K562 (cell line): ENCODE measurements around the gene RNU11. TPM values are rescaled to one million over a fixed set of nuclear protein-coding genes. Genes with fewer than 3 reads are reported as not detected.
A peak's percentile ranks its signal among the peaks of the same experiment; 100 is the strongest.

Source experiments
- ETS2 ChIP-seq: IDR thresholded peaks from 2 replicates; pipeline ENCODE4 v1.6.1; 2016; ENCODE audit warnings: borderline replicate concordance, missing genetic modification characterization, mild to moderate bottlenecking, moderate library complexity, missing compliant biosample characterization; ENCODE audit not compliant: poor library complexity, severe bottlenecking
- KLF16 ChIP-seq: IDR thresholded peaks from 2 replicates; pipeline ENCODE4 v1.6.1; 2016; ENCODE audit warnings: antibody characterized with exemption
- MCM5 ChIP-seq: fragments of 450-650 bp; IDR thresholded peaks from 2 replicates; pipeline ENCODE4 v1.6.1; 2016; ENCODE audit warnings: low read depth
- NRF1 ChIP-seq, 2 experiments: fragments of 450-650 bp; IDR thresholded peaks in 1 of 2; conservative IDR thresholded peaks in 1 of 2; 2 replicates each; pipeline ENCODE4 v1.6.1; 2014; ENCODE audit warnings: mild to moderate bottlenecking in 2 of 2
- OTX1 ChIP-seq: fragments of 450-650 bp; formaldehyde crosslinking; IDR thresholded peaks from 2 replicates; pipeline ENCODE4 v1.4.0; 2022; ENCODE audit warnings: mild to moderate bottlenecking
- POLR2H ChIP-seq: IDR thresholded peaks from 2 replicates; pipeline ENCODE4 v1.6.1; 2016; ENCODE audit warnings: missing genetic modification characterization, low read depth, mild to moderate bottlenecking, control low read depth, missing compliant biosample characterization, moderate library complexity
- RAD51 ChIP-seq: fragments of 450-650 bp; IDR thresholded peaks from 2 replicates; pipeline ENCODE4 v1.7.1; 2016; ENCODE audit warnings: low read depth, mild to moderate bottlenecking, borderline replicate concordance
- RBBP5 ChIP-seq: fragments of 200-600 bp; sonication (generic); IDR thresholded peaks from 2 replicates; pipeline ENCODE4 v1.6.1; 2012; ENCODE audit warnings: borderline replicate concordance, mild to moderate bottlenecking, low read length, control low read depth, inconsistent platforms; ENCODE audit not compliant: insufficient read depth, poor library complexity, severe bottlenecking
- ZNF561 ChIP-seq: fragments of 450-650 bp; formaldehyde crosslinking; conservative IDR thresholded peaks from 2 replicates; pipeline ENCODE4 v1.4.0; 2020; ENCODE audit warnings: mild to moderate bottlenecking, moderate library complexity
- polyA plus RNA-seq, 8 experiments: library from polyadenylated mRNA; depleted of rRNA in 4 of 8; stranded (reverse) in 5 of 8; unstranded in 3 of 8; fragments of >200 nt; fragmentation: Nextera tagmentation in 2 of 8; fragmentation: Illumina TruSeq in 1 of 8; extraction: Ambion mirVana in 2 of 8; extraction: Trizol in 1 of 8; gene quantifications; 2 replicates each; pipeline versions ENCODE4 v1.2.1 to v1.2.3, GENCODE V29; 2011 to 2014; ENCODE audit warnings: inconsistent platforms in 1 of 8, missing spikeins in 1 of 8
- total RNA-seq, 7 experiments: library from RNA; depleted of rRNA in 6 of 7; stranded (reverse); fragments of >200 nt in 6 of 7; fragmentation: Illumina TruSeq in 2 of 7; extraction: Trizol in 2 of 7; gene quantifications; 2 replicates each; pipeline versions ENCODE4 v1.2.1 to v1.2.3, GENCODE V29; 2011 to 2021; ENCODE audit warnings: low replicate concordance in 1 of 7
- TF ChIP-seq, protein P1 (sequence below): fragments of 450-650 bp; IDR thresholded peaks from 2 replicates; pipeline ENCODE4 v1.6.1; 2016; ENCODE audit warnings: mild to moderate bottlenecking, moderate library complexity
- TF ChIP-seq, protein P2 (sequence below): sonication (generic); formaldehyde crosslinking; IDR thresholded peaks from 2 replicates; pipeline ENCODE4 v1.8.1; 2023; ENCODE audit warnings: mild to moderate bottlenecking, missing genetic modification reagents
- TF ChIP-seq, protein P3 (sequence below): sonication (generic); formaldehyde crosslinking; IDR thresholded peaks from 2 replicates; pipeline ENCODE4 v1.8.1; 2023; ENCODE audit warnings: mild to moderate bottlenecking, missing genetic modification reagents

RNU11 gene
- total and polyA plus RNA-seq, 9 of the 15 experiments (the other 6 are each of a cell fraction or from before 2014, with no cell fraction given): not detected

DNA sequence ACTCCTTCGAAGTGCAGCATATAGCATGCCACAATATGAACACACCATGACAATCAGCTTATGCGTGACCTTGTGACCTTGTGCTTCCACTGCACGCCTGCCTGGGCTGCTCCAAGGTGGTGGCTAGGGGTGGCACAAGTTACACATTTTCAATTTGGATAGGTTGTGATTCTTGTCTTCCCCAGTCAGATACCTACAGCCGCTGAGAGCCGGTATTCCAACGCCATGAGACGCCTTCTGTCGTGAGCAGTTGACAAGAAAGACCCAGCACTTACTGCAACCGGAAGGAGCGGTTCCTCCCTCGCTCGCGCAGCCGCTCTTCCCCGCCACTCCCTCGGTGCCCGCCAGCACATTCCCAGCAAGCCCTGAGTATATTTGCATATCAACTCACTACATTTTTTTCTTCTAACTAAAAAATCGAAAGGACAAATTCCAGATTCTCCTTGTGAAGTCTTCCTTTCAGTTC, 359 bp upstream of the RNU11 start (continued):
- TF ChIP-seq, protein P1, sequence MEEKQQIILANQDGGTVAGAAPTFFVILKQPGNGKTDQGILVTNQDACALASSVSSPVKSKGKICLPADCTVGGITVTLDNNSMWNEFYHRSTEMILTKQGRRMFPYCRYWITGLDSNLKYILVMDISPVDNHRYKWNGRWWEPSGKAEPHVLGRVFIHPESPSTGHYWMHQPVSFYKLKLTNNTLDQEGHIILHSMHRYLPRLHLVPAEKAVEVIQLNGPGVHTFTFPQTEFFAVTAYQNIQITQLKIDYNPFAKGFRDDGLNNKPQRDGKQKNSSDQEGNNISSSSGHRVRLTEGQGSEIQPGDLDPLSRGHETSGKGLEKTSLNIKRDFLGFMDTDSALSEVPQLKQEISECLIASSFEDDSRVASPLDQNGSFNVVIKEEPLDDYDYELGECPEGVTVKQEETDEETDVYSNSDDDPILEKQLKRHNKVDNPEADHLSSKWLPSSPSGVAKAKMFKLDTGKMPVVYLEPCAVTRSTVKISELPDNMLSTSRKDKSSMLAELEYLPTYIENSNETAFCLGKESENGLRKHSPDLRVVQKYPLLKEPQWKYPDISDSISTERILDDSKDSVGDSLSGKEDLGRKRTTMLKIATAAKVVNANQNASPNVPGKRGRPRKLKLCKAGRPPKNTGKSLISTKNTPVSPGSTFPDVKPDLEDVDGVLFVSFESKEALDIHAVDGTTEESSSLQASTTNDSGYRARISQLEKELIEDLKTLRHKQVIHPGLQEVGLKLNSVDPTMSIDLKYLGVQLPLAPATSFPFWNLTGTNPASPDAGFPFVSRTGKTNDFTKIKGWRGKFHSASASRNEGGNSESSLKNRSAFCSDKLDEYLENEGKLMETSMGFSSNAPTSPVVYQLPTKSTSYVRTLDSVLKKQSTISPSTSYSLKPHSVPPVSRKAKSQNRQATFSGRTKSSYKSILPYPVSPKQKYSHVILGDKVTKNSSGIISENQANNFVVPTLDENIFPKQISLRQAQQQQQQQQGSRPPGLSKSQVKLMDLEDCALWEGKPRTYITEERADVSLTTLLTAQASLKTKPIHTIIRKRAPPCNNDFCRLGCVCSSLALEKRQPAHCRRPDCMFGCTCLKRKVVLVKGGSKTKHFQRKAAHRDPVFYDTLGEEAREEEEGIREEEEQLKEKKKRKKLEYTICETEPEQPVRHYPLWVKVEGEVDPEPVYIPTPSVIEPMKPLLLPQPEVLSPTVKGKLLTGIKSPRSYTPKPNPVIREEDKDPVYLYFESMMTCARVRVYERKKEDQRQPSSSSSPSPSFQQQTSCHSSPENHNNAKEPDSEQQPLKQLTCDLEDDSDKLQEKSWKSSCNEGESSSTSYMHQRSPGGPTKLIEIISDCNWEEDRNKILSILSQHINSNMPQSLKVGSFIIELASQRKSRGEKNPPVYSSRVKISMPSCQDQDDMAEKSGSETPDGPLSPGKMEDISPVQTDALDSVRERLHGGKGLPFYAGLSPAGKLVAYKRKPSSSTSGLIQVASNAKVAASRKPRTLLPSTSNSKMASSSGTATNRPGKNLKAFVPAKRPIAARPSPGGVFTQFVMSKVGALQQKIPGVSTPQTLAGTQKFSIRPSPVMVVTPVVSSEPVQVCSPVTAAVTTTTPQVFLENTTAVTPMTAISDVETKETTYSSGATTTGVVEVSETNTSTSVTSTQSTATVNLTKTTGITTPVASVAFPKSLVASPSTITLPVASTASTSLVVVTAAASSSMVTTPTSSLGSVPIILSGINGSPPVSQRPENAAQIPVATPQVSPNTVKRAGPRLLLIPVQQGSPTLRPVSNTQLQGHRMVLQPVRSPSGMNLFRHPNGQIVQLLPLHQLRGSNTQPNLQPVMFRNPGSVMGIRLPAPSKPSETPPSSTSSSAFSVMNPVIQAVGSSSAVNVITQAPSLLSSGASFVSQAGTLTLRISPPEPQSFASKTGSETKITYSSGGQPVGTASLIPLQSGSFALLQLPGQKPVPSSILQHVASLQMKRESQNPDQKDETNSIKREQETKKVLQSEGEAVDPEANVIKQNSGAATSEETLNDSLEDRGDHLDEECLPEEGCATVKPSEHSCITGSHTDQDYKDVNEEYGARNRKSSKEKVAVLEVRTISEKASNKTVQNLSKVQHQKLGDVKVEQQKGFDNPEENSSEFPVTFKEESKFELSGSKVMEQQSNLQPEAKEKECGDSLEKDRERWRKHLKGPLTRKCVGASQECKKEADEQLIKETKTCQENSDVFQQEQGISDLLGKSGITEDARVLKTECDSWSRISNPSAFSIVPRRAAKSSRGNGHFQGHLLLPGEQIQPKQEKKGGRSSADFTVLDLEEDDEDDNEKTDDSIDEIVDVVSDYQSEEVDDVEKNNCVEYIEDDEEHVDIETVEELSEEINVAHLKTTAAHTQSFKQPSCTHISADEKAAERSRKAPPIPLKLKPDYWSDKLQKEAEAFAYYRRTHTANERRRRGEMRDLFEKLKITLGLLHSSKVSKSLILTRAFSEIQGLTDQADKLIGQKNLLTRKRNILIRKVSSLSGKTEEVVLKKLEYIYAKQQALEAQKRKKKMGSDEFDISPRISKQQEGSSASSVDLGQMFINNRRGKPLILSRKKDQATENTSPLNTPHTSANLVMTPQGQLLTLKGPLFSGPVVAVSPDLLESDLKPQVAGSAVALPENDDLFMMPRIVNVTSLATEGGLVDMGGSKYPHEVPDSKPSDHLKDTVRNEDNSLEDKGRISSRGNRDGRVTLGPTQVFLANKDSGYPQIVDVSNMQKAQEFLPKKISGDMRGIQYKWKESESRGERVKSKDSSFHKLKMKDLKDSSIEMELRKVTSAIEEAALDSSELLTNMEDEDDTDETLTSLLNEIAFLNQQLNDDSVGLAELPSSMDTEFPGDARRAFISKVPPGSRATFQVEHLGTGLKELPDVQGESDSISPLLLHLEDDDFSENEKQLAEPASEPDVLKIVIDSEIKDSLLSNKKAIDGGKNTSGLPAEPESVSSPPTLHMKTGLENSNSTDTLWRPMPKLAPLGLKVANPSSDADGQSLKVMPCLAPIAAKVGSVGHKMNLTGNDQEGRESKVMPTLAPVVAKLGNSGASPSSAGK: peak; percentile 99
- TF ChIP-seq, protein P2, sequence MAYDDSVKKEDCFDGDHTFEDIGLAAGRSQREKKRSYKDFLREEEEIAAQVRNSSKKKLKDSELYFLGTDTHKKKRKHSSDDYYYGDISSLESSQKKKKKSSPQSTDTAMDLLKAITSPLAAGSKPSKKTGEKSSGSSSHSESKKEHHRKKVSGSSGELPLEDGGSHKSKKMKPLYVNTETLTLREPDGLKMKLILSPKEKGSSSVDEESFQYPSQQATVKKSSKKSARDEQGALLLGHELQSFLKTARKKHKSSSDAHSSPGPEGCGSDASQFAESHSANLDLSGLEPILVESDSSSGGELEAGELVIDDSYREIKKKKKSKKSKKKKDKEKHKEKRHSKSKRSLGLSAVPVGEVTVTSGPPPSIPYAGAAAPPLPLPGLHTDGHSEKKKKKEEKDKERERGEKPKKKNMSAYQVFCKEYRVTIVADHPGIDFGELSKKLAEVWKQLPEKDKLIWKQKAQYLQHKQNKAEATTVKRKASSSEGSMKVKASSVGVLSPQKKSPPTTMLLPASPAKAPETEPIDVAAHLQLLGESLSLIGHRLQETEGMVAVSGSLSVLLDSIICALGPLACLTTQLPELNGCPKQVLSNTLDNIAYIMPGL (CRISPR knock-in tag): no peak
- TF ChIP-seq RBBP5: peak; percentile 64
- no peak for TF ChIP-seq ZNF561
- peak; percentile 95 for TF ChIP-seq NRF1 (conservative IDR thresholded peaks at IDR 0.05 in 1 of 2, IDR thresholded peaks at IDR 0.05 in 1 of 2)
- no peak for TF ChIP-seq ETS2 (tag)
- TF ChIP-seq RAD51: no peak
- TF ChIP-seq KLF16: no peak
- no peak for TF ChIP-seq OTX1 (CRISPR knock-in tag)
- TF ChIP-seq MCM5: no peak
- TF ChIP-seq, protein P3, sequence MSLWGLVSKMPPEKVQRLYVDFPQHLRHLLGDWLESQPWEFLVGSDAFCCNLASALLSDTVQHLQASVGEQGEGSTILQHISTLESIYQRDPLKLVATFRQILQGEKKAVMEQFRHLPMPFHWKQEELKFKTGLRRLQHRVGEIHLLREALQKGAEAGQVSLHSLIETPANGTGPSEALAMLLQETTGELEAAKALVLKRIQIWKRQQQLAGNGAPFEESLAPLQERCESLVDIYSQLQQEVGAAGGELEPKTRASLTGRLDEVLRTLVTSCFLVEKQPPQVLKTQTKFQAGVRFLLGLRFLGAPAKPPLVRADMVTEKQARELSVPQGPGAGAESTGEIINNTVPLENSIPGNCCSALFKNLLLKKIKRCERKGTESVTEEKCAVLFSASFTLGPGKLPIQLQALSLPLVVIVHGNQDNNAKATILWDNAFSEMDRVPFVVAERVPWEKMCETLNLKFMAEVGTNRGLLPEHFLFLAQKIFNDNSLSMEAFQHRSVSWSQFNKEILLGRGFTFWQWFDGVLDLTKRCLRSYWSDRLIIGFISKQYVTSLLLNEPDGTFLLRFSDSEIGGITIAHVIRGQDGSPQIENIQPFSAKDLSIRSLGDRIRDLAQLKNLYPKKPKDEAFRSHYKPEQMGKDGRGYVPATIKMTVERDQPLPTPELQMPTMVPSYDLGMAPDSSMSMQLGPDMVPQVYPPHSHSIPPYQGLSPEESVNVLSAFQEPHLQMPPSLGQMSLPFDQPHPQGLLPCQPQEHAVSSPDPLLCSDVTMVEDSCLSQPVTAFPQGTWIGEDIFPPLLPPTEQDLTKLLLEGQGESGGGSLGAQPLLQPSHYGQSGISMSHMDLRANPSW (CRISPR knock-in tag): no peak
- no peak for TF ChIP-seq POLR2H (tag)
